HK-2 (cell line): ENCODE measurements around the gene MAN2B2.

Experiments
- DNase-seq: peaks from one replicate; pipeline ENCODE4 v3.0.0-alpha.2; 2018; ENCODE audit not compliant: unreplicated experiment

Gene MAN2B2

GRCh38 chr4:6594826-6595355, 19.9 kb downstream of the MAN2B2 start:
- no peak for DNase-seq

- DNase-seq = no peak
Observed at GRCh38 chr4:6595897-6596537, 21.0 kb downstream of the MAN2B2 start.

DNA sequence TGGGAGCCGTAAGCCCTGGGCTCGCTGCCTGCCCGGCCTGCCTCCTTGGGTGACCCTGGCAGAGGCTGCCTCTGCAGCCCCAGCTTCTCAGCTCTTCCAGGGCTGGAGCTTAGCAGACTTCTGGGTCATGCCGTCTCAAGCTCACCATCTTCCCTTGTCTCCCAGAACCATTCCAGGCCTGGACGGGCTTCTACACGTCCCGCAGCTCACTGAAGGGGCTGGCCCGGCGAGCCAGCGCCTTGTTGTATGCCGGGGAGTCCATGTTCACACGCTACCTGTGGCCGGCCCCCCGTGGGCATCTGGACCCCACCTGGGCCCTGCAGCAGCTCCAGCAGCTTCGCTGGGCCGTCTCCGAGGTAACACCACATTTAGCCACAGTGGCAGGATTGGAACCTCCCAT, 22.0 kb downstream of the MAN2B2 start:
- no peak for DNase-seq

GRCh38 chr4:6598127-6598526, 23.1 kb downstream of the MAN2B2 start:
- no peak for DNase-seq

- no peak for DNase-seq
Observed at GRCh38 chr4:6598641-6599040, 23.7 kb downstream of the MAN2B2 start.

DNA sequence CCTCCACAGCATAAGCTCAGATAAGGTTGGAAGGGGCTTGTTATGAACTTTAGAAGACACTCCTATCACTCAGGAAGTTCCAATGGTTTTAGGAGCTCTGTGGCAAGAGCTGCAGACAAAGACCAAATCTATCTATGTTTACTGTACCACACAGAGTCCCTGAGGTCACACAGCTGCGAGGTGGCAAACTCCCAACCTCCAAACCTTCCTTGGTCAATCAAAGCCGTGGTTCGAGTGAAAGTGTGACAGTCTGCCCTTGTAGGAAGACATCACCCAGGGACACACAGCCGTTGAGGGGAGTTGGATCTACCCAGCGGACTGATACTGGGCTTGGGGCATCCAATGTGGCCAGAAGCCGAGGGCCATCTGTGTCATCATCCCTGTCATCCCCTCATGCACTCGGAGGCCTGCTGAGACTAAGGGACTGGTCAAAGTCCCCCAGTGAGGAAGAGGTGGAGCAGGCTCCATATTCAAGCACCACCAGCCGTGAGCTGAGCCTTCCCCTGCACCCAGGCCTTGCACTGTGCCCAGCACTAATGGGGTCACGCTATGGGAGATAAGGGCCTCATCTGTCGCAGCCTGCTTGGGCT, 26.8 kb downstream of the MAN2B2 start:
- no peak for DNase-seq

DNA sequence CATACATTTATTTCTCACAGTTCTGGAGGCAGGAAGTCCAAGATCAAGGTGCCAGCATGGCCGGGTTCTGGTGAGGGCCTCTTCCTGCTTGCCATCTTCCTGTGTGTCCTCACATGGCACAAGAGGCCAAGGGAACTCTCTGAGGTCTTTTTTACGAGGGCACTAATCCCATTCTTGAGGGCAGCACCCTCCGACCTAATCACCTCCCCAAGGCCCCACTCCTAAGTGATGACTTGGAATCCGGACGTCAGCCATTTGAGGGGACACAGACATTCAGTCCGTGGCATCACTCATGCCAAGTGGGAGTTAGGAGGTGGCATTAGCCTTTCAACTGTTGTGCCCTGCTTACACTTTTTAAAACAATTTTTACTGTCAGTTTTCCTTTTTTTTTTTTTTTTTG, 27.3 kb downstream of the MAN2B2 start:
- no peak for DNase-seq

- no peak for DNase-seq
Observed at GRCh38 chr4:6603128-6603527, 28.1 kb downstream of the MAN2B2 start.

- no peak for DNase-seq
Observed at GRCh38 chr4:6605114-6605513, 30.1 kb downstream of the MAN2B2 start.

DNA sequence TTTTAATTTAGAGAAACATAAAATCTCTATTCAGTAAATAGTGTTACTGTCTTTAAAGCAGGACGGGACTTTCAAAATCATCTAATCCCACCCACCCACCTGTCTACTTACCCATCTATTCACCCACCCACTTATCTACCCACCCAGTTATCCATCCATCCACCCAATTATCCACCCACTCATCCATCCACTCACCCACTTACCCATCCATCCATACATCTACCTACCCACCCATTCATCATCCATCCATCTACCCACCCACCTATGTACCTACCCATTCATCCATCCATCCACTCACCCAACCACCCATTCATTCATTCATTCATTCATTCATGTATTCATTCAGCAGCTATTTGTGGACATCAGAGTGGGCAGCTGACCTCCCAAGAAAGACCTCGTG, 30.6 kb downstream of the MAN2B2 start:
- no peak for DNase-seq

DNA sequence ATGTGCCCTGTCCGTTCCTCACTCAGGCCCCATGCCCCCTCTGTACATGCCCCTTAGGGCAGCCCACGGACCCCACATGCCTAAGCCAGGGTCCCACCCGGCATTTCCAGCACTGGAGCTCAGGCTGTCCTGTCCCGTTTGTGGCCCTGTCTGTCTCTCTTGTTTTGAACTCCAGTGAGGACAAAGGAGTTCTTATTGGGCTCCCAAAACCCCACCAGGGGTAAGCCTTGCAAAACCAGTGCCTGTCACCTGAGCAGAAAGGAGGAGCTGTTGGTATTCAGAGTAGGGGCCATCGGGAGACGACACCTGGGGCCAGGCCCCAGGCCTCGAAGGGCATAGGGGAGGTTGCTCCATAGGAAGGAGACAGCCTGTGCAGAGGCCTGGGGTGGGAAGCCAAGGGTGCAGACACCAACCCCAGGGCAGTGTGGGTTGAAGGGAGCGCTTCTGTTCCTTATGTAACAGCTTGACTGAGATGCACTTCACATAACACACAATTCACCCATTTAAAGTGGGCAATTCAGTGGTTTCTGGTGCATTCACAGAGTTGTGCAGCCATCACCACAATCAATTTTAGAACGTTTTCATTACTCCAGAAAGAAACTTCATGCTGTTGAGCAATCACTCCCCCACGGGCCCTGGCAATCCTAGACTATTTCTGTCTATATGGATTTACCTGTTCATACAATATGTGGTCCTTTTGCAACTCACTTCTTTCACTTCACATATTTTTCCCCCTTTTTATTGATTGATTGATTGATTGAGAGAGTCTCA, 31.7 kb downstream of the MAN2B2 start:
- DNase-seq = no peak

GRCh38 chr4:6607368-6608055, 32.5 kb downstream of the MAN2B2 start:
- no peak for DNase-seq

DNA sequence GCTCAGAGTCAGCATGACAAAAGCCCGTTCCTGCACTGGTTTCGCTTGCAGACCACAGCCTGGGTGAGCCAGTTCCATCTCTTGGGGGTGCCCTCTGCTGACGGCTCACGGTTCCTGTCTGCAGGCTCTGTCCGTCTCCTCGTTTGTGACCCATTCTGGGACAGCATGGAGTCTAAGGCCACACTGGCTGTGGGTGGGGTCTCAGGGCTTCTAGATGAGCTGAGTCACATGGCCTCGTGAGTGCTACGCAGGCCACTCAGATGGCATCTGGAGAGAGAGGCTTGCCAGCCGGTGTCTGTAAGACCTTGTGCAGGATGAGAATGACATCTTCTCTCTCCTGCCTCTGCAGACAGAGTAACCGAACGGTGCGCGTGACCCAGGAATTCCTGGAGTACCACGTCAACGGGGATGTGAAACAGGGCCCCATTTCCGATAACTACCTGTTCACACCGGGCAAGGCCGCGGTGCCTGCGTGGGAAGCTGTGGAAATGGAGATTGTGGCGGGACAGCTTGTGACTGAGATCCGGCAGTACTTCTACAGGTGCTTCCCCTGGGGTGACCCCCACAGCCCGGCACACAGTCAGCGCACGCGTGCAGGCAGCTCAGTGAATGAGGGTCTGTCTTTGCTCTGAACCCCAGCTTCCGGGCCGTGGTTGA, 33.9 kb downstream of the MAN2B2 start:
- no peak for DNase-seq

DNA sequence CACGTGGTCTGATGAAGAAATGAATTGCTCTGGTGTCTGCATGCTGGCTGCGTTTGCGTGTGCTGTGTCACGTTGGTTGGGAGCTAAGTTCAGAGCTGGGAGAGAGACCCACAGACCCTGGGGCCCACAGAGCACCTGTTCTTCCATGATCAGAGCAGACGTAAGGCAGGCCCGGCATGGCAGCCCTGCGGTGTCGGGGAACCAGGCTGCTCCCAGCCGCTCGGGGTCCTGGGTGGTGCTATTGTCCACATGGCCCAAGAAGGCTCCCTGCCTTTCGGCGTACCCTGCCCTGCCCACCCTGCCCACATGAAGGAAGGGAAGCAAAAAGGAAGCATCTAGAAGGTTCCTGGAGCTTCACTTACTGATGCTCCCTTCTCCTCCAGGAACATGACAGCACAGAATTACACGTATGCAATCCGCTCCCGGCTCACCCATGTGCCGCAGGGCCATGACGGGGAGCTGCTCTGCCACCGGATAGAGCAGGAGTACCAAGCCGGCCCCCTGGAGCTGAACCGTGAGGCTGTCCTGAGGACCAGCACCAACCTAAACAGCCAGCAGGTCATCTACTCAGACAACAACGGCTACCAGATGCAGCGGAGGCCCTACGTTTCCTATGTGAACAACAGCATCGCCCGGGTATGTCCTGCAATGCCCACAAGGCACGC, 34.6 kb downstream of the MAN2B2 start:
- DNase-seq = no peak

DNA sequence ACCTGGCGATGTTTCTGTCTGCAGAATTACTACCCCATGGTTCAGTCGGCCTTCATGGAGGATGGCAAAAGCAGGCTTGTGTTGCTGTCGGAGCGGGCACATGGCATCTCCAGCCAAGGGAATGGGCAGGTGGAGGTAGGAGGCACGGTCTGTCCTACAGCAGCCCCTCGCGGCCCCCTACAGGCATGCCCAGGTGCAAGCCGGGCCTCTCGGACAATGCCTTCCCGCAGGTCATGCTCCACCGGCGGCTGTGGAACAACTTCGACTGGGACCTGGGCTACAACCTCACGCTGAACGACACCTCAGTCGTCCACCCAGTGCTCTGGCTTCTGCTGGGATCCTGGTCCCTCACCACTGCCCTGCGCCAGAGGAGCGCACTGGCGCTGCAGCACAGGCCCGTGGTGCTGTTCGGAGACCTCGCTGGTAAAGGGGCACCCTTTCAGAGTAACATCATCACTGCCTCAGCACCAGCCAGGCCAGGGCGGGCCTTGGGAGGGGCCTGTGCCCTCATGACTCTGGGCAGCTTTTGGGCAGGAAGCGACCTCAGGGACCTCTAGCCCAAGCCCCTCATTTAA, 36.0 kb downstream of the MAN2B2 start:
- DNase-seq = no peak

DNA sequence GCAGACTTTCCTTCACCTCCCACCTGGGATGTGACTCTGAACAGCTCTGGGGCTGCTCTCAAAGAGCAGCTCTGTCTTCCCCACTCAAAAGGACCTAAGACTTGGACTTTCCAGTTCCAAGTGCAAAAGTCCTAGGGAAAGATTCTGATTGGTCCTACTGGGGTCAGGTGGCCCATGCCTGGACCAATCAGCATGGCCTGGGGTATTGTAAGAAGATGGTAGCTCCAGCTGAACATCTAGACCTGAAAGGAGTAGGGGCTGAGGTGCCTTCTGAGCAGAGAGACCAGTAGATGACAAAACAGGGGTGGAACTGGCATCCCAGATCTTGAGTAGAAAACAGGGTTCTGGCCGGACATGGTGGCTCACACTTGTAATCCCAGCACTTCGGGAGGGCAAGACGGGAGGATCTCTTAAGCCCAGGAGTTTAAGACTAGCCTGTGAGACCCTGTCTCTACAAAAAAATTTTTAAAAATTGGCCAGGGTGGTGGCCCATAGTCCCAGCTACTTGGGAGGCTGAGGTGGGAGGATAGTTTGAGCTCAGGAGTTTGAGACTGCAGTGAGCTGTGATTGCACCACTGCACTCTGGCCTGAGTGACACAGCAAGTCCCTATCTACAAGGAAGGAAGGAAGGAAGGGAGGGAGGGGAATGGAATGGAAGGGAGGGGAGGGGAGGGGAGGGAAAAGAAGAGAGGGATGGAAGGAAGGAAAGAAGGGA, 38.1 kb downstream of the MAN2B2 start:
- DNase-seq = no peak

DNA sequence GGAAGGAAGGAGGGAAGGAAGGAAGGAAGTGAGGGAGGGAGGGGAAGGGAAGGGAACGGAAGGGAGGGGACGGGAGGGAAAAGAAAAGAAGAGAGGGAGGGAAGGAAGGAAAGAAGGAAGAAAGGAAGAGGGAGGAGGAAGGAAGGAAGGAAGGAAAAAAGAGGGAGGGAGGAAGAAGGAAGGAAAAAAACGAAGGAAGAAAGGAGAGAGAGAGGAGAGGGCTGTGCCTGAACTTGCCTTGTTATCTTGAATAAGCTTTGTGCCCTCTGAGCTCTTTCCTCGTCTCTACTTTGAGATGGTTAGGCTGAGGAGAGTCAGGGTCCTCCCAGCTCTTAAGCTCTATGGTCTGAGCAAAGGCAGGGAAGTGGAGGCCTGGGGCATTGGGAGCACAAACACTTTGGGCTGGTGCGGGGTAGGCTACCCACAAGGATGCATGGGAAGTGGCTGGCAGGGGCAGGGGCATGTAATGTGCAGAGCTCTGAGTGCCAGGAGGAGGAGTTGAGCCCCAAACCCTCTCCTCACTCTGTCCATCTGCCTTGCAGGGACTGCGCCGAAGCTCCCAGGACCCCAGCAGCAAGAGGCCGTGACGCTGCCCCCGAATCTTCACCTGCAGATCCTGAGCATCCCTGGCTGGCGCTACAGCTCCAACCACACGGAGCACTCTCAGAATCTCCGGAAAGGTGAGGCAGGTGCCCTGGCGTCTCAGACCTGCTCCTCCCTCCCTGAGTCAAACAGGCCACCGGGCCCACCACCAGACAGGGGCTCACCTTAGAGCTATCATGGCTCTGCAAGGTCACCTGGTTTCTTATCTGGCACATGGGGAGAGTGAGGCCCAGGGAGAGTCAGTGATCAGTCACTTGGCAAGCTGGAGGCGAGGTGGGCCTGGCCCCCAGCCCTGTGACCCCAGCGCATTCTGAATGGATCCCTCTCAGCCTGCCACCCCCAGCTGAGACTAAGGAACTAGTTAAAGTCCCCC, 39.0 kb downstream of the MAN2B2 start:
- no peak for DNase-seq

GRCh38 chr4:6614701-6615230, 39.8 kb downstream of the MAN2B2 start:
- DNase-seq = no peak
